GM23338 (cell line): Measurements from ENCODE around the gene CEACAM5.

ENCODE experiments used
- TF ChIP-seq, protein P1 (sequence below): IDR thresholded peaks from one replicate; pipeline ENCODE4 v1.6.1; 2018; ENCODE audit warnings: antibody characterized with exemption; ENCODE audit not compliant: unreplicated experiment
- TF ChIP-seq, protein P2 (sequence below), 2 experiments: fragments of 200-600 bp in 1 of 2; sonication (generic) in 1 of 2; conservative IDR thresholded peaks; 2 replicates each; pipeline versions ENCODE4 v1.5.1 to v1.6.1; 2016 to 2017; ENCODE audit warnings: antibody characterized with exemption in 2 of 2, low read depth in 2 of 2, mild to moderate bottlenecking in 2 of 2, moderate library complexity in 1 of 2

DNA sequence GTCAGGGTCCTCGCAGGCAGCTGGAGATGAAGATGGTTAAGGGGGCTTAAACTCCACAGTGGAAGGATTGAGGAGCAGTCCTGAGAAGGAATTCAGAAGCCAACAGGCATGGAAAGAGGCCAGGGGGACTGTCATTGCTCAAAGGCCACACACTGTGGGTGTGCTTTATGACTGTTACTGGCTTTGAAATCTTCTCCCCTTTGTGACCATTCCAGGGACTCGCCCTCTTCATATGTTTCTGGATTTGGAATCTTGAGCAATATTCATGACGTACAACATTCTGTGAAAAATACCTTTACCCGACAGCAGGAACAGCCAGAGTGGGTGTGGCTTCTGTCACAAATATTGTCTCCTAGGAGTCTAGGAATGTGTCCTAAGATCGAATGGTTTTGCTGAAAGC is 36.9 kb upstream of the CEACAM5 start:
- TF ChIP-seq, protein P1, sequence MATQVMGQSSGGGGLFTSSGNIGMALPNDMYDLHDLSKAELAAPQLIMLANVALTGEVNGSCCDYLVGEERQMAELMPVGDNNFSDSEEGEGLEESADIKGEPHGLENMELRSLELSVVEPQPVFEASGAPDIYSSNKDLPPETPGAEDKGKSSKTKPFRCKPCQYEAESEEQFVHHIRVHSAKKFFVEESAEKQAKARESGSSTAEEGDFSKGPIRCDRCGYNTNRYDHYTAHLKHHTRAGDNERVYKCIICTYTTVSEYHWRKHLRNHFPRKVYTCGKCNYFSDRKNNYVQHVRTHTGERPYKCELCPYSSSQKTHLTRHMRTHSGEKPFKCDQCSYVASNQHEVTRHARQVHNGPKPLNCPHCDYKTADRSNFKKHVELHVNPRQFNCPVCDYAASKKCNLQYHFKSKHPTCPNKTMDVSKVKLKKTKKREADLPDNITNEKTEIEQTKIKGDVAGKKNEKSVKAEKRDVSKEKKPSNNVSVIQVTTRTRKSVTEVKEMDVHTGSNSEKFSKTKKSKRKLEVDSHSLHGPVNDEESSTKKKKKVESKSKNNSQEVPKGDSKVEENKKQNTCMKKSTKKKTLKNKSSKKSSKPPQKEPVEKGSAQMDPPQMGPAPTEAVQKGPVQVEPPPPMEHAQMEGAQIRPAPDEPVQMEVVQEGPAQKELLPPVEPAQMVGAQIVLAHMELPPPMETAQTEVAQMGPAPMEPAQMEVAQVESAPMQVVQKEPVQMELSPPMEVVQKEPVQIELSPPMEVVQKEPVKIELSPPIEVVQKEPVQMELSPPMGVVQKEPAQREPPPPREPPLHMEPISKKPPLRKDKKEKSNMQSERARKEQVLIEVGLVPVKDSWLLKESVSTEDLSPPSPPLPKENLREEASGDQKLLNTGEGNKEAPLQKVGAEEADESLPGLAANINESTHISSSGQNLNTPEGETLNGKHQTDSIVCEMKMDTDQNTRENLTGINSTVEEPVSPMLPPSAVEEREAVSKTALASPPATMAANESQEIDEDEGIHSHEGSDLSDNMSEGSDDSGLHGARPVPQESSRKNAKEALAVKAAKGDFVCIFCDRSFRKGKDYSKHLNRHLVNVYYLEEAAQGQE, result no peak
- TF ChIP-seq, protein P2, sequence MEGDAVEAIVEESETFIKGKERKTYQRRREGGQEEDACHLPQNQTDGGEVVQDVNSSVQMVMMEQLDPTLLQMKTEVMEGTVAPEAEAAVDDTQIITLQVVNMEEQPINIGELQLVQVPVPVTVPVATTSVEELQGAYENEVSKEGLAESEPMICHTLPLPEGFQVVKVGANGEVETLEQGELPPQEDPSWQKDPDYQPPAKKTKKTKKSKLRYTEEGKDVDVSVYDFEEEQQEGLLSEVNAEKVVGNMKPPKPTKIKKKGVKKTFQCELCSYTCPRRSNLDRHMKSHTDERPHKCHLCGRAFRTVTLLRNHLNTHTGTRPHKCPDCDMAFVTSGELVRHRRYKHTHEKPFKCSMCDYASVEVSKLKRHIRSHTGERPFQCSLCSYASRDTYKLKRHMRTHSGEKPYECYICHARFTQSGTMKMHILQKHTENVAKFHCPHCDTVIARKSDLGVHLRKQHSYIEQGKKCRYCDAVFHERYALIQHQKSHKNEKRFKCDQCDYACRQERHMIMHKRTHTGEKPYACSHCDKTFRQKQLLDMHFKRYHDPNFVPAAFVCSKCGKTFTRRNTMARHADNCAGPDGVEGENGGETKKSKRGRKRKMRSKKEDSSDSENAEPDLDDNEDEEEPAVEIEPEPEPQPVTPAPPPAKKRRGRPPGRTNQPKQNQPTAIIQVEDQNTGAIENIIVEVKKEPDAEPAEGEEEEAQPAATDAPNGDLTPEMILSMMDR (conservative IDR thresholded peaks at IDR 0.05; ENCODE audit: low read depth in 2 of 2), result no peak
